GM12878 (cell line): ENCODE measurements around the gene FAM187B. TPM values are rescaled to one million over a fixed set of nuclear protein-coding genes. Genes with fewer than 3 reads are reported as not detected.

Source experiments
- ATAC-seq: fragments of 200-7000 bp; cut with Tn5 transposase; 3 replicates; pipeline ENCODE4 v1.9.1; 2020; ENCODE audit warnings: mild to moderate bottlenecking, moderate library complexity
- BruUV-seq: library from RNA; stranded (reverse); fragments of 400-500 nt; replicated peaks from 2 replicates; lab custom pipeline; 2021; lab: Mats Ljungman, UMichigan
- CTCF ChIA-PET: fragments of 300-600 bp; sonication (Branson Sonifier 250); formaldehyde crosslinking; extraction: SDS; loops from one replicate; lab custom pipeline; 2021; ENCODE audit warnings: inconsistent platforms; lab: Yijun Ruan, JAX
- POLR2A ChIA-PET: fragments of 350-600 bp; formaldehyde crosslinking; extraction: SDS; loops from one replicate; lab custom pipeline; 2021; ENCODE audit warnings: inconsistent platforms; lab: Charles Lee
- RAD21 ChIA-PET: fragments of 300-600 bp; sonication (Branson Sonifier 250); formaldehyde crosslinking; loops from one replicate; lab custom pipeline; 2023; ENCODE audit warnings: antibody characterized with exemption; ENCODE audit not compliant: unreplicated experiment; lab: Charles Lee
- SMC1A ChIA-PET: fragments of 300-600 bp; sonication (Branson Sonifier 250); formaldehyde crosslinking; loops from one replicate; lab custom pipeline; 2023; ENCODE audit not compliant: unreplicated experiment, uncharacterized antibody; lab: Charles Lee
- DNase-seq: peaks from one replicate; pipeline ENCODE4 v3.0.0-alpha.2; 2011; ENCODE audit warnings: low read depth, low spot score
- FAIRE-seq: peaks from 3 replicates; lab custom pipeline; 2011; peaks lifted over from hg19 to GRCh38; lab: Jason Lieb, UNC
- H2AFZ ChIP-seq: 2 replicates; pipeline ENCODE4 v1.6.0; 2011; ENCODE audit warnings: low read depth, low read length, control low read depth; ENCODE audit not compliant: control insufficient read depth
- H3K27ac ChIP-seq: 2 replicates; pipeline ENCODE4 v1.5.1; 2011; ENCODE audit warnings: control low read depth; ENCODE audit not compliant: control insufficient read depth, insufficient read depth
- H3K27me3 ChIP-seq, 2 experiments: replicated peaks in 1 of 2; 2 replicates each; pipeline versions ENCODE4 v1.6.0 to v1.6.1; 2011; ENCODE audit warnings: low read length in 1 of 2; ENCODE audit not compliant: control insufficient read depth in 2 of 2, insufficient read depth in 2 of 2
- H3K36me3 ChIP-seq, 2 experiments: 2 replicates each; pipeline ENCODE4 v1.5.1; 2011; ENCODE audit warnings: low read length in 1 of 2; ENCODE audit not compliant: control insufficient read depth in 2 of 2, insufficient read depth in 2 of 2
- H3K4me1 ChIP-seq: 2 replicates; pipeline ENCODE4 v1.6.1; 2011; ENCODE audit warnings: mild to moderate bottlenecking, low read length, moderate library complexity, mixed read lengths; ENCODE audit not compliant: control insufficient read depth, insufficient read depth
- H3K4me2 ChIP-seq: 2 replicates; pipeline ENCODE4 v1.6.0; 2011; ENCODE audit warnings: control low read depth; ENCODE audit not compliant: control insufficient read depth, insufficient read depth
- H3K4me3 ChIP-seq: fragments of 200-600 bp; sonication (generic); 2 replicates; pipeline ENCODE4 v1.5.1; 2016
- H3K79me2 ChIP-seq: 2 replicates; pipeline ENCODE4 v1.6.0; 2011; ENCODE audit warnings: low read length; ENCODE audit not compliant: control insufficient read depth, insufficient read depth
- H3K9ac ChIP-seq: 2 replicates; pipeline ENCODE4 v1.8.0; 2011; ENCODE audit warnings: low read length, control low read depth, mixed read lengths; ENCODE audit not compliant: control insufficient read depth, insufficient read depth
- H3K9me3 ChIP-seq: replicated peaks from 3 replicates; pipeline ENCODE4 v1.5.1; 2011; ENCODE audit warnings: mild to moderate bottlenecking, low read length; ENCODE audit not compliant: control insufficient read depth, insufficient read depth
- H4K20me1 ChIP-seq: 2 replicates; pipeline ENCODE4 v1.6.0; 2011; ENCODE audit not compliant: control insufficient read depth, insufficient read depth
- BRCA1 ChIP-seq: IDR thresholded peaks from 2 replicates; pipeline ENCODE4 v1.6.1; 2011; ENCODE audit warnings: low read depth, low read length, improper control_type of control experiment
- GABPA ChIP-seq: IDR thresholded peaks from 2 replicates; pipeline ENCODE4 v1.6.1; 2014; ENCODE audit warnings: antibody characterized with exemption, low read depth, mild to moderate bottlenecking, inconsistent platforms
- MTA2 ChIP-seq: fragments of 450-650 bp; IDR thresholded peaks from 2 replicates; pipeline ENCODE4 v1.6.1; 2016; ENCODE audit warnings: low read depth, mild to moderate bottlenecking, moderate library complexity
- MTA3 ChIP-seq: IDR thresholded peaks from 2 replicates; pipeline ENCODE4 v1.6.1; 2012; ENCODE audit warnings: low read length, inconsistent platforms, borderline replicate concordance
- NBN ChIP-seq: fragments of 450-650 bp; IDR thresholded peaks from 2 replicates; pipeline ENCODE4 v1.6.1; 2016
- RB1 ChIP-seq: fragments of 450-650 bp; formaldehyde crosslinking; IDR thresholded peaks from 2 replicates; pipeline ENCODE4 v1.6.1; 2017; ENCODE audit warnings: mild to moderate bottlenecking, borderline replicate concordance
- TCF12 ChIP-seq: IDR thresholded peaks from 2 replicates; pipeline ENCODE4 v1.6.1; 2011; ENCODE audit warnings: low read depth, mild to moderate bottlenecking, low read length
- ZNF207 ChIP-seq: fragments of 450-650 bp; IDR thresholded peaks from 2 replicates; pipeline ENCODE4 v1.6.1; 2014; ENCODE audit warnings: antibody characterized with exemption, mild to moderate bottlenecking, borderline replicate concordance
- WGBS: methylation state at CpG from one replicate; pipeline ENCODE4 v1.1.6; 2016; ENCODE audit warnings: low lambda C conversion rate; ENCODE audit not compliant: insufficient replicate concordance, insufficient coverage; ENCODE audit errors: missing lambda C conversion rate; 5-methylcytosine and 5-hydroxymethylcytosine counted together
- in situ Hi-C: fragments of 300-500 bp; cut with MboI; formaldehyde crosslinking; loops from 9 replicates; pipeline ENCODE4 v1.14.3; 2018; ENCODE audit warnings: mixed read lengths
- intact Hi-C: fragments of 100-400 bp; cut with micrococcal nuclease; formaldehyde crosslinking; loops from one replicate; pipeline ENCODE4 v1.14.2; 2022; ENCODE audit not compliant: unreplicated experiment
- polyA plus RNA-seq, 11 experiments: library from polyadenylated mRNA; depleted of rRNA in 4 of 11; unstranded in 6 of 11; stranded (reverse) in 5 of 11; fragments of >200 nt; fragmentation: Nextera tagmentation in 4 of 11; fragmentation: Illumina TruSeq in 1 of 11; extraction: Ambion mirVana in 4 of 11; extraction: Trizol in 1 of 11; gene quantifications; 1 replicate in 1 of 11; 2 replicates in 10 of 11; pipeline versions ENCODE4 v1.2.1 to v1.2.3, GENCODE V29; 2011 to 2016; ENCODE audit warnings: inconsistent platforms in 2 of 11, missing spikeins in 2 of 11, low read depth in 1 of 11
- total RNA-seq, 4 experiments: library from RNA; depleted of rRNA in 3 of 4; stranded (reverse); fragments of >200 nt in 3 of 4; fragmentation: Illumina TruSeq in 1 of 4; extraction: Trizol in 1 of 4; gene quantifications; 2 replicates each; pipeline versions ENCODE4 v1.2.1 to v1.2.3, GENCODE V29; 2013 to 2021
- TF ChIP-seq, protein P1 (sequence below): fragments of 450-650 bp; formaldehyde crosslinking; IDR thresholded peaks from 2 replicates; pipeline ENCODE4 v1.4.0; 2022; ENCODE audit warnings: mild to moderate bottlenecking, moderate library complexity

FAM187B gene
- total and polyA plus RNA-seq, 10 of the 15 experiments (the other 5 are each of a cell fraction or from before 2014, with no cell fraction given) = 0.05 TPM; not detected in 9

DNA sequence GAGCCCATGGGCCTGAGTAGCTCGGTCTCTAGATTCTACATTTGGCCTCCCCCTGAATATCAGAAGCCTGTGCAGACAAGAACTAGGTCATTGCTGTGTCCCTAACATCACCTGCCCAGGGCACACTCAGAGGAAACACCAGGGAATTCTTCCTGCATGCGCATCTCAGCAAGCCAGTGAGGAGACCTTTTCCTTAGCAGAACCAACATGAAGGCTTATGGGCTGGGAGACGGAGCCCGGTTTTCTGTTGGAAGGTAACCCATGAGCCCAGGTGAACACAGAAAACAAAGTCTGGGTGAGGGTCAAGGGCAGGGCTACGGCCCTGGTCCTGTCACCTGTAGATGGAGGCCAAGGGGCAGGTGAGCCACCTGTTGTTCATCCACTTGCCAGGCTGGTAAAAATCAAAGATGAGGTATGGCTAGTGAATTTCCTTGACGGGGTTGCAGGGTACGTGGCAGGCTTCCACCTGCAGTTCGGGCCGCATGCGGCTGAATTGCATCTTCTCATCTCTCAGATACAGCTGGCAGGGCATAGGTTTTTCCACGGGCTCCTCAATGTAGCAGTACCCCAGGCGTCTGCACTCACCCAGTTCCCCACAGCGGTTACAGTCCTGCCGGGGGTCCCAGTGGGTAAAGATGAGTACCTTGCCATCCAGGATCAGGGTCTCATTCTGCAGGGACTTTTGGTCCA, 3.6 kb upstream of the FAM187B start:
- no peak overlapping the region for H3K9ac ChIP-seq
- ChIA-PET CTCF (no interaction called here), SMC1A (no interaction called here)
- H3K79me2 ChIP-seq = no peaks in the 10 kb centered on the region
- H3K36me3 ChIP-seq = no peaks in the 10 kb centered on the region
- no peak overlapping the region for H3K4me2 ChIP-seq
- H3K9me3 ChIP-seq = no peaks in the 10 kb centered on the region; the same call in 2 of the 3 replicates
- H3K4me3 ChIP-seq = no peak overlapping the region
- H3K4me1 ChIP-seq = no peaks in the 10 kb centered on the region
- intact Hi-C loops = no loop called here
- FAIRE-seq = no peak
- in situ Hi-C loops = no loop called here
- TF ChIP-seq MTA3 = no peak
- no peak for TF ChIP-seq ZNF207
- TF ChIP-seq NBN = no peak
- TF ChIP-seq BRCA1 = no peak
- no peak for TF ChIP-seq TCF12
- TF ChIP-seq GABPA = no peak
- no peak for TF ChIP-seq RB1
- TF ChIP-seq MTA2 = no peak
- TF ChIP-seq, protein P1, sequence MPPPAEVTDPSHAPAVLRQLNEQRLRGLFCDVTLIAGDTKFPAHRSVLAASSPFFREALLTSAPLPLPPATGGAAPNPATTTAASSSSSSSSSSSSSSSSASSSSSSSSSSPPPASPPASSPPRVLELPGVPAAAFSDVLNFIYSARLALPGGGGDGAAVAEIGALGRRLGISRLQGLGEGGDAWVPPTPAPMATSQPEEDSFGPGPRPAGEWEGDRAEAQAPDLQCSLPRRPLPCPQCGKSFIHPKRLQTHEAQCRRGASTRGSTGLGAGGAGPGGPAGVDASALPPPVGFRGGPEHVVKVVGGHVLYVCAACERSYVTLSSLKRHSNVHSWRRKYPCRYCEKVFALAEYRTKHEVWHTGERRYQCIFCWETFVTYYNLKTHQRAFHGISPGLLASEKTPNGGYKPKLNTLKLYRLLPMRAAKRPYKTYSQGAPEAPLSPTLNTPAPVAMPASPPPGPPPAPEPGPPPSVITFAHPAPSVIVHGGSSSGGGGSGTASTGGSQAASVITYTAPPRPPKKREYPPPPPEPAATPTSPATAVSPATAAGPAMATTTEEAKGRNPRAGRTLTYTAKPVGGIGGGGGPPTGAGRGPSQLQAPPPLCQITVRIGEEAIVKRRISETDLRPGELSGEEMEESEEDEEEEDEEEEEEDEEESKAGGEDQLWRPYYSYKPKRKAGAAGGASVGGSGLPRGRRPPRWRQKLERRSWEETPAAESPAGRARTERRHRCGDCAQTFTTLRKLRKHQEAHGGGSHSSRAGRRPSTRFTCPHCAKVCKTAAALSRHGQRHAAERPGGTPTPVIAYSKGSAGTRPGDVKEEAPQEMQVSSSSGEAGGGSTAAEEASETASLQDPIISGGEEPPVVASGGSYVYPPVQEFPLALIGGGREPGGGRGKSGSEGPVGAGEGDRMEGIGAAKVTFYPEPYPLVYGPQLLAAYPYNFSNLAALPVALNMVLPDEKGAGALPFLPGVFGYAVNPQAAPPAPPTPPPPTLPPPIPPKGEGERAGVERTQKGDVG (CRISPR knock-in tag) = no peak
- TF ChIP-seq, all 136 proteins: peak for 0
- ATAC-seq = no peak
- ChIA-PET POLR2A (no interaction called here), RAD21 (no interaction called here)
- H3K27ac ChIP-seq = no peak overlapping the region
- no peaks in the 10 kb centered on the region for H4K20me1 ChIP-seq
- H3K27me3 ChIP-seq = no peaks in the 10 kb centered on the region
- H2AFZ ChIP-seq = no peak overlapping the region
- no TSS peak for BruUV-seq
- 36% methylated on average over 14 of the region's 14 CpGs for WGBS
- DNase-seq = no peak
